Pancreas (tissue), 10 donors: Measurements from ENCODE around the gene TRMT13. TPM values are rescaled to one million over a fixed set of nuclear protein-coding genes. Genes with fewer than 3 reads are reported as not detected.

Experiments used
- ATAC-seq, 4 donors: fragments of 200-7000 bp; cut with Tn5 transposase; one replicate each; pipeline versions ENCODE4 v1.8.0 to v1.9.1; 2020; ENCODE audit warnings: mild to moderate bottlenecking in 4 of 4, moderate library complexity in 4 of 4
- DNase-seq, 6 donors: peaks; one replicate each; pipeline ENCODE4 v3.0.0-alpha.2; 2020
- FAIRE-seq: peaks from 2 replicates; lab custom pipeline; 2012; peaks lifted over from hg19 to GRCh38; lab: Jason Lieb, UNC
- H3K27ac ChIP-seq, 4 donors: fragments of 200-600 bp; sonication (generic); 1 replicate in 3 of 4; 2 replicates in 1 of 4; pipeline versions ENCODE4 v1.5.0 to v1.8.0; 2020
- H3K27me3 ChIP-seq, 4 donors: fragments of 200-600 bp; one replicate each; pipeline ENCODE4 v1.8.0; 2021
- H3K36me3 ChIP-seq, 3 donors: fragments of 200-600 bp; sonication (generic) in 1 of 3; one replicate each; pipeline versions ENCODE4 v1.5.0 to v1.8.0; 2020 to 2021
- H3K4me1 ChIP-seq, 3 donors: fragments of 200-600 bp; one replicate each; pipeline ENCODE4 v1.8.0; 2021
- H3K4me3 ChIP-seq, 4 donors: fragments of 200-600 bp; sonication (generic) in 2 of 4; one replicate each; pipeline versions ENCODE4 v1.5.0 to v1.8.0; 2020 to 2021
- H3K9me3 ChIP-seq, 4 donors: fragments of 200-600 bp; one replicate each; pipeline ENCODE4 v1.8.0; 2021
- WGBS, 2 donors: extraction: QIAGEN DNeasy Blood & Tissue Kit; methylation state at CpG; one replicate each; pipeline ENCODE4 v1.1.7; 2013; 5-methylcytosine and 5-hydroxymethylcytosine counted together
- intact Hi-C, 3 donors: fragments of 100-400 bp; cut with DNase I; formaldehyde crosslinking; loops; one replicate each; pipeline versions ENCODE4 v1.11.1 to v1.14.2; 2022
- polyA plus RNA-seq, 2 donors: library from polyadenylated mRNA; stranded (reverse); fragments of 200-250 nt; gene quantifications; one replicate each; pipeline ENCODE4 v1.2.3, GENCODE V29; 2013
- total RNA-seq, 6 donors: library from RNA; stranded (reverse); fragmentation: NEBNext Ultra II Directional in 4 of 6; extraction: Animal tissue kit (Norgen Biotek cat#: 25700) in 4 of 6; gene quantifications; one replicate each; pipeline versions ENCODE4 v1.2.1 to v1.2.4, GENCODE V29; 2021 to 2023
- TF ChIP-seq, protein P1 (sequence below), 4 donors: fragments of 200-600 bp; sonication (generic) in 3 of 4; IDR thresholded peaks; one replicate each; pipeline versions ENCODE4 v1.5.0 to v1.8.0; 2021; ENCODE audit warnings: antibody characterized with exemption in 4 of 4
- donor health status: healthy with polysubstance abuse.
- donor health status: DM: no; HTN: no; CAD: no; lungs with moderate emphysema.
- donor health status: DM: no; HTN: no; CAD: no.
- donor health status: control.
- donor health status: control.
- donor health status: Bipolar disorder and iron deficiency.
- donor health status: DM: yes; HTN: yes; CAD: no.
- donor health status: DM: no; HTN: no; CAD: no.
- donor health status: DM: no; HTN: no; CAD: no.
- donor health status: DM: yes; HTN: yes; CAD: no.

TRMT13 gene
- total and polyA plus RNA-seq, 8 donors, result 4.8 to 10.6 (median 8.3) TPM

DNA sequence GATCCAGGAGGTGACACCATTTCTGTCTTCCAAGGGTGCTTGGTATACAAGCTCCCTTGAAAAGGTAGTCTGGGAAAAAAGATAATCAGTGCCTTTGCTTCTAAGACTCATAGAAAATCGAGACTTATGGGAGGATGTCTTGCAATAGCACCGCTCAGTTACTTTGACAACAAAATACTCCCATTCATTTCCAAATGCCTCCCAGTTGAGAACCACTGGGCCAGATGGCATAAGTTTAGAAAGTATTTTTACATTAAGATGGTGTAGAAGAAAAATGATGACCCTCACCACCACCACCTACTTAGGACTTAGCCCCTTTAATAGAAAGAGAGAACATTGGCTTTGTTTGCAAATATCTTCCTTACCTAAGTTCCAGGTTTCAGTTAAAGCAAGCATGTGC, 4.6 kb downstream of the TRMT13 start:
- TF ChIP-seq, protein P1, sequence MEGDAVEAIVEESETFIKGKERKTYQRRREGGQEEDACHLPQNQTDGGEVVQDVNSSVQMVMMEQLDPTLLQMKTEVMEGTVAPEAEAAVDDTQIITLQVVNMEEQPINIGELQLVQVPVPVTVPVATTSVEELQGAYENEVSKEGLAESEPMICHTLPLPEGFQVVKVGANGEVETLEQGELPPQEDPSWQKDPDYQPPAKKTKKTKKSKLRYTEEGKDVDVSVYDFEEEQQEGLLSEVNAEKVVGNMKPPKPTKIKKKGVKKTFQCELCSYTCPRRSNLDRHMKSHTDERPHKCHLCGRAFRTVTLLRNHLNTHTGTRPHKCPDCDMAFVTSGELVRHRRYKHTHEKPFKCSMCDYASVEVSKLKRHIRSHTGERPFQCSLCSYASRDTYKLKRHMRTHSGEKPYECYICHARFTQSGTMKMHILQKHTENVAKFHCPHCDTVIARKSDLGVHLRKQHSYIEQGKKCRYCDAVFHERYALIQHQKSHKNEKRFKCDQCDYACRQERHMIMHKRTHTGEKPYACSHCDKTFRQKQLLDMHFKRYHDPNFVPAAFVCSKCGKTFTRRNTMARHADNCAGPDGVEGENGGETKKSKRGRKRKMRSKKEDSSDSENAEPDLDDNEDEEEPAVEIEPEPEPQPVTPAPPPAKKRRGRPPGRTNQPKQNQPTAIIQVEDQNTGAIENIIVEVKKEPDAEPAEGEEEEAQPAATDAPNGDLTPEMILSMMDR (IDR thresholded peaks at IDR 0.05), result no peak
- intact Hi-C loops, result no loop called here

DNA sequence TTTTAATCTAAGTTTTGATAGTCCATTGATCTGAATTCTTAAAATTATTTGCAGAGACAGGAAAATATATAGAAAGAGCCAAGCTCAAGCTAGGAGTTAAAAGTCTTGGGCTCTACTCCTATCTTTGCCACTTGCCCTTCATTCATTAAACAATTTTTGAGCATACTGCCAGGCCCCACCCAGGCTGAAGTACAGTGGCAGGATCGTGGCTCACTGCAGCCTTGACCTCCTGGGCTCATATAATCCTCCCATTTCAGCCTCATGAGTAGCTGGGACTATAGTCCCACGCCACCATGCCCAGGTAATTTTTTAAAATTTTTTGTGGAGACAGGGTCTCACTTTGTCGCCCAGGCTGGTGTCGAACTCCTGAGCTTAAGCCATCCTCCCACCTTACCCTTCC, 8.2 kb downstream of the TRMT13 start:
- peaks cover 0 to 1% (median 0%) of the 10 kb centered on the region in 3 donors for H3K4me1 ChIP-seq
- no peak overlapping the region for H3K4me3 ChIP-seq
- no peaks in the 10 kb centered on the region for H3K9me3 ChIP-seq
- peaks cover 0 to 64% (median 52%) of the 10 kb centered on the region in 3 donors for H3K36me3 ChIP-seq
- TF ChIP-seq, protein P1 (IDR thresholded peaks at IDR 0.05), result no peak
- no peak overlapping the region for H3K27ac ChIP-seq
- DNase-seq (no peak), ATAC-seq (no peak), FAIRE-seq (no peak)
- no peaks in the 10 kb centered on the region for H3K27me3 ChIP-seq
- 80 to 84% methylated on average over 4 of the region's 4 CpGs for WGBS, 2 donors
- intact Hi-C loops, result no loop called here

More for the DNA sequence above, 4.6 kb downstream of the TRMT13 start:
- Histone ChIP-seq H3K4me3 (no peak overlapping the region), H3K27ac (no peak overlapping the region), H3K27me3 (no peaks in the 10 kb centered on the region), H3K9me3 (no peaks in the 10 kb centered on the region), H3K4me1 (peaks cover 7 to 15% (median 13%) of the 10 kb centered on the region in 3 donors), H3K36me3 (peaks cover 0 to 41% (median 34%) of the 10 kb centered on the region in 3 donors)
- no peak for ATAC-seq
- 89 to 90% methylated on average over 2 of the region's 2 CpGs for WGBS, 2 donors
- no peak for FAIRE-seq
- no peak for DNase-seq

DNA sequence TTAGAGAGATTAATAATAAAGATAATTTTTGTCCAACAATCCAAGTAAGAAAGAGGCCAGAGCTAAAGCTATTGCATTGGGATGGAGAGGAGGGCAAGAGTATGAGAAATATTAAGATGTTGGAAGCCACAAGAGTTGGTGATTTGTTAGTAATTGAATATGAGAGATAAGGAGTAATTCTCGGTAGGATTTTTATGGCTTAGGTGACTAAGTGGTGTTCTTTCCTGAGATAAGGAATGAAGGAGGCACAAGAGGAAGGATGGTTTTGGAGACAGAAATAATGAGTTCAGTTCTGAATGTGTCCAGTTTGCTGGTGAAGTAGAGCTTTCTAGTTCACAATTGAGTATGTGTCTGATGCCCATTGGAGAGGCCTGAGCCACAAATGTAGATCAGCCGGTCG, 9.4 kb downstream of the TRMT13 start:
- ATAC-seq (no peak), FAIRE-seq (no peak), DNase-seq (no peak)
- intact Hi-C loops, result no loop called here
- Histone ChIP-seq H3K27ac (no peak overlapping the region), H3K4me1 (no peaks in the 10 kb centered on the region), H3K36me3 (peaks cover 0 to 72% (median 53%) of the 10 kb centered on the region in 3 donors), H3K9me3 (no peaks in the 10 kb centered on the region), H3K4me3 (no peak overlapping the region), H3K27me3 (no peaks in the 10 kb centered on the region)
- TF ChIP-seq, protein P1 (IDR thresholded peaks at IDR 0.05), result no peak
- 59 to 71% methylated on average over 3 of the region's 3 CpGs for WGBS, 2 donors

DNA sequence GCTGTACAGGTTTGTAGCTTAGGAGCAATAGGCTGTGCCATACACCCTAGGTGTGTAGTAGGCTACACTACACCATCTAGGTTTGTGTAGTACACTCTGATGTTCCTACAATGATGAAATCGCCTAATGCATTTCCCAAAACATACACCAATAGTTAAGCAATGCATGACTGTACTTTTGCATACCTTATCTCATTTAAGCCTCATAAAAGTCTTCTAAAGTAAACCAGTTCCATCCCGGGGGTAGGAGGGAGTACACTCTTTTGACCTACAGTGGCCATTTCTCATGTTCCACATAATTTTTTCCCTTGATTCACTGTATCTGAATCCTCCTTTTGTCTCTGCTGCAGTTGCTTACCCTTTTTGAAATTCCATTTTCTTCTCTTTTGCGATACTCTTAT, 12.2 kb downstream of the TRMT13 start:
- Histone ChIP-seq H3K4me3 (no peak overlapping the region), H3K4me1 (no peaks in the 10 kb centered on the region), H3K36me3 (peaks cover 0 to 55% (median 35%) of the 10 kb centered on the region in 3 donors), H3K9me3 (no peaks in the 10 kb centered on the region), H3K27me3 (no peaks in the 10 kb centered on the region), H3K27ac (no peak overlapping the region)
- 85 to 86% methylated on average over 3 of the region's 3 CpGs for WGBS, 2 donors
- FAIRE-seq (no peak), ATAC-seq (no peak), DNase-seq (no peak)
- TF ChIP-seq, protein P1 (IDR thresholded peaks at IDR 0.05), result no peak
- intact Hi-C loops, result no loop called here

DNA sequence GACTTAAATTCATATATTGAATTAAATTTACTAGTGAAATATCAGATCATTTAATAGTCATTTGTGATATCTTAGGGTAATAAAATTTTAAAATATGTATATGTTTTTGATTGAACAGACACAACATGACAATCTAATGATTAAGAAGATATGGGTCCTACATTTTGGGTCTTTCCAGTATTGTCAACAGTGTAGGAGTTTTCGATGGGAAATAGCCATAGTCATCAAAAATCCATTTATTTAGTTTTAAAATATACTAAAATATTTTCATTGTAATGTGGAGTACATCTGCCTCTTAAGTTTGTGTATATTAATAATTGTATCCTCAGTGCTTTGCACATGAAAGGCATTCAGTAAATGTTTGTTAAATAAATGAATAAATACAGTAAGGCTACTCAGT, 14.0 kb downstream of the TRMT13 start:
- no peak overlapping the region for H3K4me3 ChIP-seq
- no peak for ATAC-seq
- no peak for DNase-seq
- H3K4me1 ChIP-seq, result no peaks in the 10 kb centered on the region
- H3K27me3 ChIP-seq, result no peaks in the 10 kb centered on the region
- no peaks in the 10 kb centered on the region for H3K9me3 ChIP-seq
- no peak for FAIRE-seq
- no peak overlapping the region for H3K27ac ChIP-seq
- intact Hi-C loops, result no loop called here
- TF ChIP-seq, protein P1 (IDR thresholded peaks at IDR 0.05), result no peak
- peaks cover 0 to 41% (median 25%) of the 10 kb centered on the region in 3 donors for H3K36me3 ChIP-seq
- WGBS, 2 donors, result 96 to 100% methylated on average over 1 of the region's 1 CpG
